ENCODE data around the gene TXLNB. TPM values are rescaled to one million over a fixed set of nuclear protein-coding genes. Genes with fewer than 3 reads are reported as not detected.

TXLNB gene
- total RNA-seq, 1 experiment from 2014 or later: 0.15 TPM

DNA sequence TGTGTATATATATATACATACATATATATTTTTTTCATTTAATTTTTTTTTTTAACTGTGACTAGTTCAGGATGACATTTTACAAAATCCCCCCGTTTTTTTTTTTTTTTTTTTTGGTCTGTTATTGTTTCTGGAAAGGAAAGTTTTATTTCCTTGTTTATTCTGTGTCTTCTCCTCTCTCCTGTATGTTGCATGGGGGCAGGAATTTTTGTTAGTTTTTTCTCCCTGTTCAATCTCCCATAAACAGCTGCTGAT is 32.4 kb upstream of the TXLNB start:
- Mint-ChIP-seq H3K27me3 (ENCODE audit: low read depth) (no peaks in the 10 kb centered on the region), H3K4me1 (peaks cover 12% of the 10 kb centered on the region), H3K36me3 (peaks cover 11% of the 10 kb centered on the region), H3K4me3 (no peak overlapping the region), H3K9me3 (peaks cover 17% of the 10 kb centered on the region), H3K27ac (no peak overlapping the region)
- ChIA-PET POLR2A (no interaction called here), CTCF (interaction anchor here (0.8 kb wide), 1 partner anchor 94 kb away, joined by 3 read pairs; no protein-coding TSS in a partner anchor)
- DNase-seq (ENCODE audit: low spot score) (no peak), ATAC-seq (no peak)
- TF ChIP-seq, protein P1, sequence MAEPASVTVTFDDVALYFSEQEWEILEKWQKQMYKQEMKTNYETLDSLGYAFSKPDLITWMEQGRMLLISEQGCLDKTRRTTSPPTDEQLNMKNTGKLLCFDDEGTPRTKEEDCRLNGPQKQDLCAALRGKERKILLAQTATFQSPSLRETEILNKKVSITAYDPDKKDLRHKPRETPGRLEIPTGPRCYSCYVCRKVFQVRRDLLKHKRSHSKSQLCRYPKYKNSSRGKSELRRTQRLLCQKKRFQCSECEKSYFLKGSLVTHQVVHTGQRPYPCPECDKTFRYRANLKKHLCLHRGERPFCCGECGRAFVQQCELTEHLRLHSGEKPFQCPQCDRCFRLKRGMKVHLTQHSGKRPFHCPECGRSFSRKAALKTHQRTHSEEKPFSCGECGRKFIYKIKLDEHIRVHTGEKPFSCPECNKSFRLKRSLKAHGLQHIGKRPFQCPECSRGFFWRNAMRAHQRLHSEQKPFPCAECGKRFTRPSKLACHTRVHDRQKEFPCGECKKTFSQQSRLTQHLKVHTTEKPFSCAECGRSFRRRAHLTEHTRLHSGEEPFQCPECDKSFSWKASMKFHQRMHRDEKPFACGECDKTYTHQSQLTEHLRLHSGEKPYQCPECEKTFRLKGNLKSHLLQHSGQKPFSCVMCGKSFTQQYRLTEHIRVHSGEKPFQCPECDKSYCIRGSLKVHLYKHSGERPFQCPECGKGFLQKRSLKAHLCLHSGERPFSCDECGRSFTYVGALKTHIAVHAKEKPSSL (CRISPR knock-in tag; conservative IDR thresholded peaks at IDR 0.05): no peak
- TF ChIP-seq ELF4 (CRISPR knock-in tag; IDR thresholded peaks at IDR 0.05; ENCODE audit: low read depth): no peak
- no peak for TF ChIP-seq HMGA2 (CRISPR knock-in tag; IDR thresholded peaks at IDR 0.05)
- no peak for TF ChIP-seq GABPB1 (CRISPR knock-in tag; IDR thresholded peaks at IDR 0.05)
- TF ChIP-seq ZBTB21 (CRISPR knock-in tag; IDR thresholded peaks at IDR 0.05; ENCODE audit: borderline replicate concordance): no peak
- no peak for TF ChIP-seq ZNF263 (CRISPR knock-in tag; IDR thresholded peaks at IDR 0.05; ENCODE audit: low read depth)
- no peak for TF ChIP-seq ZNF416 (CRISPR knock-in tag; IDR thresholded peaks at IDR 0.05)
- TF ChIP-seq OVOL2 (CRISPR knock-in tag; IDR thresholded peaks at IDR 0.05; ENCODE audit: borderline replicate concordance): no peak
- TF ChIP-seq CBFB (CRISPR knock-in tag; IDR thresholded peaks at IDR 0.05; ENCODE audit: low read depth): no peak
- no peak for TF ChIP-seq ZNF671 (CRISPR knock-in tag; IDR thresholded peaks at IDR 0.05)
- no peak for TF ChIP-seq SMAD3 (CRISPR knock-in tag; IDR thresholded peaks at IDR 0.05; ENCODE audit: borderline replicate concordance)
- no peak for TF ChIP-seq ETV6 (CRISPR knock-in tag; IDR thresholded peaks at IDR 0.05)
- TF ChIP-seq ATF1 (CRISPR knock-in tag; IDR thresholded peaks at IDR 0.05): no peak

DNA sequence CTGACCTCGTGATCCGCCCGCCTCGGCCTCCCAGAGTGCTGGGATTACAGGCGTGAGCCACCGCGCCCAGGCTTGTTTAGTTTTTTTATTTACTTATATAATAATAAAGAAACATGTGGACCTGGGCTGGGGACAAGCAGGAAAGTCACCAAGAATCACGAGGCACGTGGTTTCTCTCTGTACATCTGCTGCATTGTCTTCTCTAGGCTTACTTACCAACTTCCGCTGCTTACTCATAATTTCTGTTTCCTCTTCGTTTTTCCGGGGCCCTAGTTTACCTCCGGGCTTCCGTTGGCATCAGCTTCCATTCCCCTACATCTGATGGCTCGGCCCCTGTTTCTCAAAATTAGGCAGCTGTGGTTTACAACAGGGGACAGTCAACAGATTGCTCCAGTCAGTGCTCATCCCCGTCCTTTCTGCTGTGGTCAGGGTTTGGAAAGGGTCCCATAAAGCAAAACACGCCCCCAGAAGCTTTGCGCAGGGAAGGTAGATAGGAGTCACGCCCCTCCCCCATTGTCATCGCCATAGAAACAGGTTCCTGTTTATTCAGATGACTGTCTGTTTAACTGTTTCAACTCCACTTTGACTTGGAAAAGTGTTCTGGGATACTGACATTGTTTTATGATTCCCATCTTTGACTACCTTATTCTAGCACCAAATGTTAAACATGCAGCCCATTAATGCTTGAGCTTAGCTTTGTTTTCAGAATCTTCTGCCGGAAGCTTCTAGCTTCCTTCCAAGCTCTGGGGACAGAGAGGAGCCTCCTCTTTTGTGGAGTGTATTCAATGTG is 31.9 kb upstream of the TXLNB start:
- Mint-ChIP-seq H3K36me3 (peaks cover 8% of the 10 kb centered on the region), H3K4me3 (0 out of 2 replicates have a peak overlapping the region, but pooled peaks have one; percentile 30), H3K27ac (peak overlapping the region; percentile 94), H3K27me3 (ENCODE audit: low read depth) (no peaks in the 10 kb centered on the region), H3K9me3 (peaks cover 13% of the 10 kb centered on the region), H3K4me1 (peaks cover 12% of the 10 kb centered on the region)
- ChIA-PET POLR2A (no interaction called here), CTCF (interaction anchor here (0.8 kb wide), 1 partner anchor 93 kb away, joined by 3 read pairs; no protein-coding TSS in a partner anchor)
- TF ChIP-seq, protein P2, sequence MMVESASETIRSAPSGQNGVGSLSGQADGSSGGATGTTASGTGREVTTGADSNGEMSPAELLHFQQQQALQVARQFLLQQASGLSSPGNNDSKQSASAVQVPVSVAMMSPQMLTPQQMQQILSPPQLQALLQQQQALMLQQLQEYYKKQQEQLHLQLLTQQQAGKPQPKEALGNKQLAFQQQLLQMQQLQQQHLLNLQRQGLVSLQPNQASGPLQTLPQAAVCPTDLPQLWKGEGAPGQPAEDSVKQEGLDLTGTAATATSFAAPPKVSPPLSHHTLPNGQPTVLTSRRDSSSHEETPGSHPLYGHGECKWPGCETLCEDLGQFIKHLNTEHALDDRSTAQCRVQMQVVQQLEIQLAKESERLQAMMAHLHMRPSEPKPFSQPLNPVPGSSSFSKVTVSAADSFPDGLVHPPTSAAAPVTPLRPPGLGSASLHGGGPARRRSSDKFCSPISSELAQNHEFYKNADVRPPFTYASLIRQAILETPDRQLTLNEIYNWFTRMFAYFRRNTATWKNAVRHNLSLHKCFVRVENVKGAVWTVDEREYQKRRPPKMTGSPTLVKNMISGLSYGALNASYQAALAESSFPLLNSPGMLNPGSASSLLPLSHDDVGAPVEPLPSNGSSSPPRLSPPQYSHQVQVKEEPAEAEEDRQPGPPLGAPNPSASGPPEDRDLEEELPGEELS (CRISPR knock-in tag; IDR thresholded peaks at IDR 0.05): no peak
- TF ChIP-seq, protein P3, sequence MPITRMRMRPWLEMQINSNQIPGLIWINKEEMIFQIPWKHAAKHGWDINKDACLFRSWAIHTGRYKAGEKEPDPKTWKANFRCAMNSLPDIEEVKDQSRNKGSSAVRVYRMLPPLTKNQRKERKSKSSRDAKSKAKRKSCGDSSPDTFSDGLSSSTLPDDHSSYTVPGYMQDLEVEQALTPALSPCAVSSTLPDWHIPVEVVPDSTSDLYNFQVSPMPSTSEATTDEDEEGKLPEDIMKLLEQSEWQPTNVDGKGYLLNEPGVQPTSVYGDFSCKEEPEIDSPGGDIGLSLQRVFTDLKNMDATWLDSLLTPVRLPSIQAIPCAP (CRISPR knock-in tag; IDR thresholded peaks at IDR 0.05): no peak
- TF ChIP-seq NFYB (CRISPR knock-in tag; conservative IDR thresholded peaks at IDR 0.05; ENCODE audit: low read depth) (no peak), NR1H2 (CRISPR knock-in tag; IDR thresholded peaks at IDR 0.05) (no peak), ZBTB21 (CRISPR knock-in tag; IDR thresholded peaks at IDR 0.05; ENCODE audit: borderline replicate concordance) (no peak), ZNF317 (CRISPR knock-in tag; IDR thresholded peaks at IDR 0.05; ENCODE audit: borderline replicate concordance, low read depth) (no peak), ZNF219 (CRISPR knock-in tag; IDR thresholded peaks at IDR 0.05; ENCODE audit: borderline replicate concordance) (no peak), GABPB1 (CRISPR knock-in tag; IDR thresholded peaks at IDR 0.05) (no peak)
- TF ChIP-seq, protein P4, sequence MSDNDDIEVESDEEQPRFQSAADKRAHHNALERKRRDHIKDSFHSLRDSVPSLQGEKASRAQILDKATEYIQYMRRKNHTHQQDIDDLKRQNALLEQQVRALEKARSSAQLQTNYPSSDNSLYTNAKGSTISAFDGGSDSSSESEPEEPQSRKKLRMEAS (CRISPR knock-in tag; IDR thresholded peaks at IDR 0.05): no peak
- peak; percentile 63 for DNase-seq (ENCODE audit: low spot score)
- peak; percentile 79 for ATAC-seq

All from WTC11 (cell line).